Lower lobe of right lung (tissue), 2 donors: ENCODE results near the gene SERPINE3. TPM values are rescaled to one million over a fixed set of nuclear protein-coding genes. Genes with fewer than 3 reads are reported as not detected.

ENCODE experiments used
- ATAC-seq, 2 donors: fragments of 200-7000 bp; cut with Tn5 transposase; one replicate each; pipeline ENCODE4 v1.9.1; 2020 to 2022; ENCODE audit warnings: mild to moderate bottlenecking in 2 of 2, moderate library complexity in 2 of 2
- DNase-seq: peaks from one replicate; pipeline ENCODE4 v3.0.0-alpha.2; 2020
- H3K27ac ChIP-seq: fragments of 200-600 bp; one replicate; pipeline ENCODE4 v1.8.0; 2022
- H3K27me3 ChIP-seq: fragments of 200-600 bp; one replicate; pipeline ENCODE4 v1.8.0; 2022; ENCODE audit warnings: low read depth
- H3K36me3 ChIP-seq: fragments of 200-600 bp; one replicate; pipeline ENCODE4 v1.8.0; 2022; ENCODE audit warnings: mild to moderate bottlenecking
- H3K4me1 ChIP-seq: fragments of 200-600 bp; one replicate; pipeline ENCODE4 v1.8.0; 2022
- H3K4me3 ChIP-seq: fragments of 200-600 bp; one replicate; pipeline ENCODE4 v1.8.0; 2022; ENCODE audit warnings: mild to moderate bottlenecking
- H3K9me3 ChIP-seq: fragments of 200-600 bp; one replicate; pipeline ENCODE4 v1.8.0; 2022
- CTCF ChIP-seq: fragments of 200-600 bp; IDR thresholded peaks from one replicate; pipeline ENCODE4 v1.8.0; 2022; ENCODE audit warnings: antibody characterized with exemption, mild to moderate bottlenecking
- intact Hi-C: fragments of 100-400 bp; cut with DNase I; formaldehyde crosslinking; loops from one replicate; pipeline ENCODE4 v1.11.0; 2022
- total RNA-seq: library from RNA; stranded (reverse); fragmentation: NEBNext Ultra II Directional; extraction: Animal tissue kit (Norgen Biotek cat#: 25700); gene quantifications from one replicate; pipeline ENCODE4 v1.2.1, GENCODE V29; 2021
- donor health status: DM: no; HTN: yes; CAD: no; lungs with severe emphysema.

The SERPINE3 gene
- total RNA-seq, 1 donor from 2014 or later = not detected

- no peak overlapping the region for H3K27ac ChIP-seq
- intact Hi-C loops = no loop called here
- no peak for TF ChIP-seq CTCF
- ATAC-seq (peak in 1 of 2 donors; percentile 33), DNase-seq (no peak)
- H3K36me3 ChIP-seq = peaks cover 26% of the 10 kb centered on the region
- no peaks in the 10 kb centered on the region for H3K4me1 ChIP-seq
- H3K4me3 ChIP-seq = no peak overlapping the region
- no peaks in the 10 kb centered on the region for H3K9me3 ChIP-seq
- no peaks in the 10 kb centered on the region for H3K27me3 ChIP-seq
Observed at GRCh38 chr13:51360489-51360888, 21.0 kb downstream of the SERPINE3 start.

GRCh38 chr13:51361106-51361505, 21.6 kb downstream of the SERPINE3 start:
- ATAC-seq (no peak), DNase-seq (no peak)

GRCh38 chr13:51363625-51364024, 24.1 kb downstream of the SERPINE3 start:
- H3K4me1 ChIP-seq = no peaks in the 10 kb centered on the region
- DNase-seq (no peak), ATAC-seq (no peak)
- TF ChIP-seq CTCF = no peak
- H3K36me3 ChIP-seq = peaks cover 58% of the 10 kb centered on the region
- no peak overlapping the region for H3K27ac ChIP-seq
- intact Hi-C loops = no loop called here
- H3K4me3 ChIP-seq = no peak overlapping the region
- no peaks in the 10 kb centered on the region for H3K9me3 ChIP-seq
- no peaks in the 10 kb centered on the region for H3K27me3 ChIP-seq

More at GRCh38 chr13:51361106-51361505, 21.6 kb downstream of the SERPINE3 start:
- intact Hi-C loops = no loop called here
- Histone ChIP-seq H3K27ac (no peak overlapping the region), H3K36me3 (peaks cover 32% of the 10 kb centered on the region), H3K27me3 (no peaks in the 10 kb centered on the region), H3K9me3 (no peaks in the 10 kb centered on the region), H3K4me3 (no peak overlapping the region), H3K4me1 (no peaks in the 10 kb centered on the region)
- no peak for TF ChIP-seq CTCF

GRCh38 chr13:51364404-51365008, 25.0 kb downstream of the SERPINE3 start:
- intact Hi-C loops = no loop called here
- Histone ChIP-seq H3K9me3 (no peaks in the 10 kb centered on the region), H3K4me3 (no peak overlapping the region), H3K36me3 (peaks cover 66% of the 10 kb centered on the region), H3K4me1 (no peaks in the 10 kb centered on the region), H3K27ac (no peak overlapping the region), H3K27me3 (no peaks in the 10 kb centered on the region)
- ATAC-seq (no peak), DNase-seq (no peak)
- TF ChIP-seq CTCF = no peak

GRCh38 chr13:51370116-51370515, 30.6 kb downstream of the SERPINE3 start:
- H3K36me3 ChIP-seq = peaks cover 71% of the 10 kb centered on the region
- DNase-seq = no peak
- H3K27me3 ChIP-seq = no peaks in the 10 kb centered on the region
- no peak for TF ChIP-seq CTCF
- intact Hi-C loops = no loop called here
- peak; percentile 62 to 64 for ATAC-seq
- no peaks in the 10 kb centered on the region for H3K9me3 ChIP-seq
- no peaks in the 10 kb centered on the region for H3K4me1 ChIP-seq
- H3K27ac ChIP-seq = no peak overlapping the region
- no peak overlapping the region for H3K4me3 ChIP-seq
